Spleen (tissue), 7 donors: ENCODE measurements around the gene GNGT2.
"Not testable (repeated sequence)": the region's sequence is repeated elsewhere in the genome, so short reads cannot be mapped to it uniquely, and the experiment has no call there.

Experiments used
- CTCF ChIP-seq, 11 experiments: fragments of 200-600 bp in 7 of 11; fragments of 450-650 bp in 4 of 11; sonication (generic) in 4 of 11; IDR thresholded peaks in 8 of 11; conservative IDR thresholded peaks in 3 of 11; 1 replicate in 7 of 11; 2 replicates in 4 of 11; pipeline versions ENCODE4 v1.4.0 to v1.8.0; 2016 to 2021; ENCODE audit warnings: antibody characterized with exemption in 11 of 11, inconsistent platforms in 4 of 11, mild to moderate bottlenecking in 1 of 11
- POLR2A ChIP-seq, 3 donors: fragments of 450-650 bp; IDR thresholded peaks; one replicate each; pipeline ENCODE4 v1.5.1; 2017; ENCODE audit warnings: antibody characterized with exemption in 3 of 3, mild to moderate bottlenecking in 1 of 3
- POLR2AphosphoS5 ChIP-seq, 3 donors: sonication (generic); formaldehyde crosslinking; IDR thresholded peaks; one replicate each; pipeline ENCODE4 v1.5.1; 2017; ENCODE audit warnings: antibody characterized with exemption in 3 of 3
- donor health status: DM: no; HTN: no; CAD: no; lungs with moderate emphysema.
- donor health status: DM: no; HTN: no; CAD: no.
- donor health status: DM: no; HTN: no; CAD: no.

DNA sequence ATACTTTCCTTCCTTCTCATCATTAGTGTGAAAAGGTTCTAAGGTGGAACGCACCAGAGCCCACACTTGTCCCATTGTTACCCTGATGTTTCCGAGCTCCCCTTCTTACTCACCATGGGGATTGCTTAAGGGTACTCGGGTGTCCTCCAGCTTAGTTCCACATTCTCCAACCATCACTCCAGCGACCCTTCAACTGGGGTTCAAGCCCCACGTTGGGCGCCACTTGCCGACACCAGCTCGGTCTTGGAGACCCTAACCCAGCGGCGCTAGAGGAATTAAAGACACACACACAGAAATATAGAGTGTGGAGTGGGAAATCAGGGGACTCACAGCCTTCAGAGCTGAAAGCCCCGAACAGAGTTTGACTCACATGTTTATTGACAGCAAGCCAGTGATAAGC lies 34.4 kb downstream of the GNGT2 start:
- TF ChIP-seq CTCF (IDR thresholded peaks at IDR 0.05 in 8 of 11, conservative IDR thresholded peaks at IDR 0.05 in 3 of 11); POLR2AphosphoS5 (IDR thresholded peaks at IDR 0.05); POLR2A (IDR thresholded peaks at IDR 0.05): not testable (repeated sequence)
